ENCODE data around the gene PEAK1.

DNA sequence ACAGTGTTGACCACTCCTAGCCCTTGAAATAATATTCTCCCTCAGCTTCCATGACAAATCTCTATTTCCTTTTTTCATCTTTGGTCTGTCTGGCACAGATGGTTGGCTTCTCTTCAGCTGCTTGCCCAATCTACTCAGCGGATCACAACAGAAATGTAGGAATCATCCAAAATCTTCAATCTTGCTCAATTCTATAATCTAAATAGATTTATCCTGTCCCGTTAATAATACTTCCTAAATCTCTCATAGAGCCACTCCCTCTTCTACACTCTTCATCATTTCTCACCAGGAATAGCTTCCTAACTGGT lies 3.8 kb downstream of the PEAK1 start:
- TF ChIP-seq, protein P1, sequence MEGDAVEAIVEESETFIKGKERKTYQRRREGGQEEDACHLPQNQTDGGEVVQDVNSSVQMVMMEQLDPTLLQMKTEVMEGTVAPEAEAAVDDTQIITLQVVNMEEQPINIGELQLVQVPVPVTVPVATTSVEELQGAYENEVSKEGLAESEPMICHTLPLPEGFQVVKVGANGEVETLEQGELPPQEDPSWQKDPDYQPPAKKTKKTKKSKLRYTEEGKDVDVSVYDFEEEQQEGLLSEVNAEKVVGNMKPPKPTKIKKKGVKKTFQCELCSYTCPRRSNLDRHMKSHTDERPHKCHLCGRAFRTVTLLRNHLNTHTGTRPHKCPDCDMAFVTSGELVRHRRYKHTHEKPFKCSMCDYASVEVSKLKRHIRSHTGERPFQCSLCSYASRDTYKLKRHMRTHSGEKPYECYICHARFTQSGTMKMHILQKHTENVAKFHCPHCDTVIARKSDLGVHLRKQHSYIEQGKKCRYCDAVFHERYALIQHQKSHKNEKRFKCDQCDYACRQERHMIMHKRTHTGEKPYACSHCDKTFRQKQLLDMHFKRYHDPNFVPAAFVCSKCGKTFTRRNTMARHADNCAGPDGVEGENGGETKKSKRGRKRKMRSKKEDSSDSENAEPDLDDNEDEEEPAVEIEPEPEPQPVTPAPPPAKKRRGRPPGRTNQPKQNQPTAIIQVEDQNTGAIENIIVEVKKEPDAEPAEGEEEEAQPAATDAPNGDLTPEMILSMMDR (conservative IDR thresholded peaks at IDR 0.05 in 1 of 2, IDR thresholded peaks at IDR 0.05 in 1 of 2; ENCODE audit: low read depth in 1 of 2, low read length in 2 of 2): no peak
- no peak for TF ChIP-seq EZH2 (IDR thresholded peaks at IDR 0.05; ENCODE audit: low read length, missing control alignments)

Data from fibroblast of lung (primary cell).